Measurements from ENCODE around the gene GALNT11. TPM values are rescaled to one million over a fixed set of nuclear protein-coding genes. Genes with fewer than 3 reads are reported as not detected.
"Not testable (repeated sequence)": the region's sequence is repeated elsewhere in the genome, so short reads cannot be mapped to it uniquely, and the experiment has no call there.

The GALNT11 gene
- total RNA-seq, 1 donor from 2014 or later = 37.4 TPM

DNA sequence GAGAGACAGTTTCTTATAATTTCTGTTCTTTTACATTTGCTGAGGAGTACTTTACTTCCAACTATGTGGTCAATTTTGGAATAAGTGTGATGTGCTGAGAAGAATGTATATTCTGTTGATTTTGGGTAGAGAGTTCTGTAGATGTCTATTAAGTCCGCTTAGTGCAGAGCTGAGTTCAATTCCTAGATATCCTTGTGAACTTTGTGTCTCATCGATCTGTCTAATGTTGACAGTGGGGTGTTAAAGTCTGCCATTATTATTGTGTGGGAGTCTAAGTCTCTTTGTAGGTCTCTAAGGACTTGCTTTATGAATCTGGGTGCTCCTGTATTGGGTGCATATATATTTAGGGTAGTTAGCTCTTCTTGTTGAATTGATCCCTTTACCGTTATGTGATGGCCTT, 38.3 kb downstream of the GALNT11 start:
- DNase-seq (ENCODE audit: low spot score); intact Hi-C loops (cut with DNase I); ATAC-seq: not testable (repeated sequence)

DNA sequence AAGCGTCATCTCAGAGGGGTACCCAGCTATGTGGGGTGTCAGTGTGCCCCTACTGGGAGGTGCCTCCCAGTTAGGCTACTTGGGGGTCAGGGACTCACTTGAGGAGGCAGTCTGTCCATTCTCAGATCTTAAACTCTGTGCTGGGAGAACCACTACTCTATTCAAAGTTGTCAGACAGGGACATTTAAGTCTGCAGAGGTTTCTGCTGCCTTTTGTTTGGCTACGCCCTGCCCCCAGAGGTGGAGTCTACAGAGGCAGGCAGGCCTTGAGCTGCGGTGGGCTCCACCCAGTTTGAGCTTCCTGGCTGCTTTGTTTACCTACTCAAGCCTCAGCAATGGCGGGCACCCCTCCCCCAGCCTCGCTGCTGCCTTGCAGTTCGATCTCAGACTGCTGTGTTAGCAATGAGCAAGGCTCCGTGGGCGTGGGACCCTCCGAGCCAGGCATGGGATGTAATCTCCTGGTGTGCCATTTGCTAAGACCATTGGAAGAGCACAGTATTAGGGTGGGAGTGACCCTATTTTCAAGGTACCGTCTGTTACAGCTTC, 40.4 kb downstream of the GALNT11 start:
- ATAC-seq; intact Hi-C loops (cut with DNase I); DNase-seq (ENCODE audit: low spot score): not testable (repeated sequence)

DNA sequence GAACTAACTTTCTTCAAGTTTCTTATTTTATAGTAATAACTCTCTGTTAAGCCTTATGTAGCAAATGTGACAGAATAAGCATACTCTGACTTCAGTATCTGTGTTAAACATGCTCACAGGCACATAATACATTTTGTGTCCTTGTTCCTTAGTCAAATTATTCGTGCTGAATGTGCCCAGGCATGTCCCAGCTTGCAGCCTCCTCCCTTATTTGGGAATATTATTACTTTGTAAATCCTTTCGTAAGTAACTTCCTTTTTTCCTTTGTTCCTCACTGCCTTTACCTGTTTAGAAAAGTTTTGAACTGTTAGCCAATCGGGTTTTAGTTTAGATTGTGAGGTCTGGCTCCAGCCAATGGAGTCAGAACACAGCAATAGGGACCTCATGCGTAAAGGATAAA, 46.9 kb downstream of the GALNT11 start:
- no peak for DNase-seq (ENCODE audit: low spot score)
- no peak for ATAC-seq
- intact Hi-C loops (cut with DNase I) = no loop called here

DNA sequence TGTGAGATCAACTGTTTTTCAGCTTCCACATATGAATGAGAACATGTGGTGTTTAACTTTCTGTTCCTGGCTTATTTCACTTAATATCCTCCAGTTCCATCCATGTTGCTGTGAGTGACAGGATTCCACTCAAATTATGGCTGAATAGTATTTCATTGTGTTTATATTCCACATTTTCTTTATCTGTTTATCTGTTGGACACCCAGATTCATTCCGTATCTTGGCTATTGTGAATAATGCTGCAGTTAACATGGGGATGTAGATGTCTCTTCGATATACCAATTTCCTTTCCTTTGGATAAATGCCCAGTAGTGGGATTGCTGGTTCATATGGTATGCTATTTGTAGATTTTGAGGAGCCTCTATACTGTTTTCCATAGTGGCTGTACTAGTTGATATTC, 47.9 kb downstream of the GALNT11 start:
- DNase-seq (ENCODE audit: low spot score) = no peak
- ATAC-seq = no peak
- intact Hi-C loops (cut with DNase I) = no loop called here

DNA sequence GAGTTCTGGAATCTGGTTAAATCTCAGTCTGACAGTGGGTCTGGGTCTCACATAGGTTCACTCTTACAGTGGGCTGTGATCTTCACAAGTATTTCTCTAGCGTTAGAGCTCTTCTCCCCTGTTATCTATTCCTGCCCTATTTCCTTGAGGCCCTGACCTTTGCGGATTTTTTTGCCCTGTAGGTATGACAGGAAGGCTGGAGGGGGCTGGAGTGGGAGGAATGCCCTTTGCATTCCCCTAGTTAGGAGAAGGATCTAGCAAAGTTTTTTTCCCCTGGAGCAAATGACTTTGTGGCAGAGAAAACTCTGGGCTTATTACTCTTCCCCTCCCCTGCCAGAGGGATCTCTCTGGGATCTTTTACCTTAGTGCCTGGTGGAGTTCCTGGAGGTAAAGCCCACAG, 49.2 kb downstream of the GALNT11 start:
- DNase-seq (ENCODE audit: low spot score) (no peak), ATAC-seq (no peak)
- intact Hi-C loops (cut with DNase I) = no loop called here

DNA sequence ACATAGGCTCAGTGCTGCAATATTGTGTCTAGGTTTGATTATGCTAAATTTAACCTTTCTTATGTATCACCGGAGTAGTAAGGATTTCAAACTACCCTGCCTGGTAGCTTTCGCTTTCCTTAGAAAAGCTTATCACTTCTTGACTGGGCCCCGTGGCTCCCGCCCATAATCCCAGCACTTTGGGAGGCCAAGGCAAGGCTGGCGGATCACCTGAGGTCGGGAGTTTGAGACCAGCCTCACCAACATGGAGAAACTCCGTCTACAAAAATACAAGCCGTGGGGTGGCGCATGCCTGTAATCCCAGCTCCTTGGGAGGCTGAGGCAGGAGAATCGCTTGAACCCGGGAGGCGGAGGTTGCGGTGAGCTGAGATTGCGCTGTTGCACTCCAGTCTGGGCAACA, 49.9 kb downstream of the GALNT11 start:
- intact Hi-C loops (cut with DNase I); ATAC-seq; DNase-seq (ENCODE audit: low spot score): not testable (repeated sequence)

DNA sequence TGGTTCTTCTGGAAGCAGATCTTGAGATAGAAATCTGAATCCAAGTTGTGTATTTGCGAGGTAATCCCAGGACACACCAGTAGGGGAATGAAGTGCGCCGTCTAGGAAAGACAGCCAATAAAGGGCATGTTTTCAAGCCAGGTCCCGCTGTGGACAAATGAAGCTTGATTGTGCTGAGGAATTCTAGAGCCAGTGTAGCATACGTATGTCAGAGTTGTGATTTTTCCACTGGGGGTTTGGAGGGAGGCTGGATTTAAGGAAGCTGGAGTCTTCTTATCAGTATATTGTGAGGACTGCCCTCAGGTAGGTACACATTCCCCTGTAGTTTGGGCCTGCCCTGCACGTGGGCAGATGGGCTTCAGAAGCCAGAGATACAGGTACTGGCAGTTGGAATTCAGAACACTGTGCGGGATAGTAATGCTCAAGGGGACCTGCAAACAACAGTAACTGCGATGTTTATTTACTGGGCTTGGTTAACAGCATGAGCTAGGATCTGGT, 50.9 kb downstream of the GALNT11 start:
- ATAC-seq (peak; percentile 49), DNase-seq (ENCODE audit: low spot score) (no peak)
- intact Hi-C loops (cut with DNase I) = no loop called here

DNA sequence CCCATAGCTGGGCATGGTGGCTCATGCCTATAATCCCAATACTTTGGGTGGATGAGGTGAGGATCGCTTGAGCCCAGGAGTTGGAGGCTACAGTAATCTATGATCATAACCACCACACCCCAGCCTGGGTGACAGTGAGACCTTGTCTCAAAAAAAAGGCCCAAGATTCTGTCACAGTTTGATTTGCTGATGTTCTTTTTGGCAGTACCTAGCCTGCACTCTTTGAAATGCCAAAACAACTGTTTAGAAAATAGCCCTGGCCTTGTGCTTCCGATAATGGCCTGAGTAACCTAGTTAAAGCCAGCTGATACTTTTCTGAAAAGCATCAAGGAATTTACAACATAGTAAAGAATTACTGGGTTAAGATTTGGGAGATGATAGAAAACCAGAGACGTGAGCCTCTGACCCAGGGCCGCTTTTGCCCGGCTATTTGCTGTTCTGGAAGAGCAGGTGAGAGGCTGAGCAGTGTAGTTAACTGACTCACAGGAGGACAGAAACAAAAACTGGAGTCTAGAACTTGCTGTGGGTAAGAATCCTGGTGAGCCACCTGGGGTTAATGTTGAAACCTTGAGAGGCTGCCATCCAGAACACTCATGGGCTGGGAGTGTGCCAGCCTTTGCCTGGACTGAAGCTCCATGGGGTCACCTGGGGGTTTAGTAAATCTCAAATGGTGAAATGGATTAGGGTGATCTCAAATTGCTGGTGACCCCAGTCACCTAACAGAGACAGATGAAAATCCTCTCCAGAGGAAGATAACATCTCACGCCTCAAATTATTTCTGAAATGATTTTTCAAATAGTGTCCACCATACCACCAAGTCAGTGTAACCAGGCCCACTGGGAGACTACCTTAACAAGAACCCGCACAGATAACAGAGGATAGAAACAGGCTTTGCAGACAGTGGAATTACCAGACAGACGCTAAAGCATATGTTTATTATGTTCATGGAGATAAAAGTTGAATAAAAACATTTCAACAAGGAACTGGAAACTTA, 51.8 kb downstream of the GALNT11 start:
- intact Hi-C loops (cut with DNase I) = no loop called here
- DNase-seq (ENCODE audit: low spot score) = no peak
- ATAC-seq = no peak

DNA sequence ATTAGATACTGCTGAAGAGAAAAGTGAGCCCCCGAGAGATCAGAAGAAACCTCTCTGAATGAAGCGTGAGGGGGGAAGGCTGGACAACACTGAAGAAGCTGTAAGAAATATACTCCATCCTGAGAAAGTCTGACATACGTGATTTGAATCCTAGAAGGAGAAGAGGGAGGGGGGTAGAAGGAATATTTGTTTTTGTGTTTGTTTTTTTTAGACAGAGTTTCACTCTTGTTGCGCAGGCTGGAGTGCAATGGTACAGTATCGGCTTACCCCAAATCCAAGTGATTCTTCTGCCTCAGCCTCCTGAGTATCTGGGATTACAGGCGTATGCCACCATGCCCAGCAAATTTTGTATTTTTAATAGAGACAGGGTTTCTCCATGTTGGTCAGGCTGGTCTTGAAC, 52.6 kb downstream of the GALNT11 start:
- intact Hi-C loops (cut with DNase I) = no loop called here
- no peak for ATAC-seq
- DNase-seq (ENCODE audit: low spot score) = no peak

DNA sequence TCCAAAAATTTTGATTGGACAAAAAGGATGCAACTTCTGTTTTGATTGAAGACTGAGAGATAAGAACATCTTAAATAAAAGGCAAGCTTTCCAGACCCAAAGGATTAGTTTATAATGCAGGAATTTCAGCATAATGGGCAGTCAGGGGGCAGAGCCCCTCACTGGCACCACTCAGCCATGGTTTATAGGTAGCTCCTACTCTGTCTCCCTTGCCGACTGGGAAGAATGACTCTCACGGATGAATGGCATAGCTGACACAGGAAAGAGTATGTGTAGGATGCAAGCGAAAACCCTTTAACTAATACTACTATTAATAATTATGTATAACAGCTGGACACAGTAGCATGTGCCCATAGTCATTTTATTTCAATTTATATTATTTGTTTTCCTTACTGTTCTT, 53.3 kb downstream of the GALNT11 start:
- DNase-seq (ENCODE audit: low spot score) (no peak), ATAC-seq (no peak)
- intact Hi-C loops (cut with DNase I) = no loop called here

DNA sequence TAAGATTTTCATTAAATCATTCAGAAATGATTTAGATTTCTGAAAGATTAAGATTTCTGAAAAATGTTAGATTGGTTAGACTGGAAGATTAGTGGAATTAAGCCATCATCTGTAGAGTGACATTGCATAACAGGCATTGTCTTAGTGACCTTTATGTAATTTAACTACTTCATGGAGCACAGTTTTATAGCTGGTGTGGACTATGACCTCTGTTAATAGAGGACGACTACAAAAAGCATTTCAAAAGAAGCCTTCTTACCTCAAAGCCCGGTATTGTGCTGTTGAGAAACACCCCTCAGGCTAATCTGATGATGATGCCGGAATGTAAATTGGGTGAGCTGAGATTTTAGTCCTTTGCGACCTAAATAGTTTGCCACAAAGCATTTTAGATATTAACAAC, 55.6 kb downstream of the GALNT11 start:
- intact Hi-C loops (cut with DNase I) = no loop called here
- ATAC-seq = no peak

DNA sequence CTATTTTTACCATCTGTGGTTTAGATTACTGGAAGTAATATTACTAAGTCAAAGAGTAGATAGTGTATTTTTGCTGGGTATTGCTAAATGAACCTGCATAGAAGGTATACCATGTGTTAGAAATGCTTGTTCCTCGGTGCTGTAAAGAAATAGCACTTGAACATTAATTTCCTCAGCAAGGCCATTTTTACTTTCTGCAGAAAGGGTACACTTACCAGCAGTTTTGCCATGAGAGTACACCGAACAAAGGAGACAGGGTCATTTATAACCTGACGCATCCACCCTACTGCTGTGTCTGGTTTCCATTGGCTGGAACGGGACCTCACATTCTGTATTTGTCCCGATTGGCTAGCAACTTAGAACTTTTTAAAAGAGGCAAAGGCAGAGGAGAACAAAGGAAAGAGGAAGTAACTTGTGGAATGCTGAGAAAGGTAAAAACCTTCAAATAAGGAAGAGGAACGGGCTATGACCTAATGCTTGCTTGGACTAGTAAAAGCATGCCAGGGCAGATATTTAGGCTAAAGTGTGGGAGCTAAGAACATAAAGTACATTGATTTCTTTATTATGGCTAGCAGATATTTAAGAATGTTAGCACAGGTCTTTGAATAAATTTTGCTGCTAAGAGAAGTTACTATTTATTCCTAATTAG, 56.7 kb downstream of the GALNT11 start:
- ATAC-seq; intact Hi-C loops (cut with DNase I); DNase-seq (ENCODE audit: low spot score): not testable (repeated sequence)

More for the DNA sequence above, 55.6 kb downstream of the GALNT11 start:
- no peak for DNase-seq (ENCODE audit: low spot score)

DNA sequence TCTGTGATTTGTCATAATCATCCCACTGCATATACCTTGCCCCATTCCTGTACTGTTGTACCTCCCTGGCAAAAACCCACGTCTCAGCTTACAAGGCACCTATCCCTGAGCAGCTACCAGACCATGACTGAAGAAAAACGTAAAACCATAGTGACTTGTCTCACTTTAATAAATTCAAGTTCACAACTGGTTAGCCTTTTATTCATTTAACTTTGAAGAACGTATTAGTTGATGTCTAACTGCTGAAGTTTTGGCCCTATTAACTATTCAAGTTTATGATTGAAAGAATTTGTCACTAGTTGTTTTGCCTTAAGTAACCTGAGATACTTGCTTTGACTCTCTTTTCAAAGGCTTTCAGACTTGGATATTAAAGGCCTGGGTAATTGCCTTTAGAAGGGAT, 59.7 kb downstream of the GALNT11 start:
- DNase-seq (ENCODE audit: low spot score) = no peak
- intact Hi-C loops (cut with DNase I) = no loop called here
- ATAC-seq = no peak

DNA sequence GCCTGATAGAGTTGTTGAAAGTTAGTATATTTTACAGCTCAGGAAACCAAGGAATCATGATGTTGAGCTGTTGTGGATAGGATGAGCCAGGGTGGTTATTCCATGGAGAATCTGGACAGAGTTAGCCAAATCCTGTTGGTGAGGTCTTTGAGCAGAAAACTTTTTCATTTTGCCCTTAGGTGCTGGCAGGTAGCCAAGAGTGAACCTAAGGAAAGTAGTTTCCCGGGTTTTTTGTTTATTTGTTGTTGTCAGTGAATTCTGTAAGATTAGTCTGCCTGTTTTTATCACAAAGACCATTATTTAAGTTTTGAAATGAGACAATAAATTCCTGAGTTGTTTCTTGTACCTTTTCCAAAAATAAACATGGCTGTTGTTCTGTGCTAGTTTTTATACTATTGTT, 61.0 kb downstream of the GALNT11 start:
- intact Hi-C loops (cut with DNase I) = no loop called here
- DNase-seq (ENCODE audit: low spot score) = no peak
- no peak for ATAC-seq

DNA sequence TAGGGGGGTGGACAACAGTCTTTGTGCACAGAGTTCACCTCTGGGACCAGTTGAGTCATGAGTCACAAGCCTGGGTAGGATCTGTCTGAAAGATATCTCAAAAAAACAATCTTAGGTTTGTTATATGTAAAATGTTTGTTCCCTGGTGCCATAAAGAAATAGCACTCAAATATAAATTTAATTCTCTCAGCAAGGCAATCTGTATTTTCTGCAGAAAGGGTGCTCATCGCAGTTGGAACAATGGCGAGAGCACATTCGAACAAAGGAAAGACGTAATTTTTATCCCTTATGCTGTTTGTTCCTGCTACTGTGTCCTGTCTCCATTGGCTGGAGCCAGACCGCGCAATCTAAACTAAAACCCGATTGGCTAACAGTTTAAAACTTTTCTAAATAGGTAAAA, 63.7 kb downstream of the GALNT11 start:
- intact Hi-C loops (cut with DNase I) = no loop called here
- DNase-seq (ENCODE audit: low spot score) (no peak), ATAC-seq (no peak)

DNA sequence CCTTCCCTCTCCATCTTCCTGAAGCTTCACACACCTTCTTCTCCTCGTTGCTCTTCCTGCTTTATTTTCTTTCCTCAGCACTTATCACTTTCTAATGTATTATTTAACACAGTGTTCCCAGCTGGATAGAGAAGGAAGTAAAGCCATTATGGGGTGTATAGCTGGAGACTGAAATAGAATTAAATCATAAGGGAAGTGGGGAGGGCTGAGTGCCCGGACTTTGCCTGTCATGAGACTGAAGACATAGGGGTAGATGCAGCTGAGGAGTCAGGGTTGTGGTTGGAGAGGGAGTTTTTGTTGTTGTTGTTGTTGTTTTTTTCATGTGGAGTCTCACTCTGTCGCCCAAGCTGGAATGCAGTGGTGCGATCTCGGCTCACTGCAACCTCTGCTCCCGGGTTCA, 65.3 kb downstream of the GALNT11 start:
- intact Hi-C loops (cut with DNase I) = no loop called here
- peak; percentile 45 for ATAC-seq
- no peak for DNase-seq (ENCODE audit: low spot score)

DNA sequence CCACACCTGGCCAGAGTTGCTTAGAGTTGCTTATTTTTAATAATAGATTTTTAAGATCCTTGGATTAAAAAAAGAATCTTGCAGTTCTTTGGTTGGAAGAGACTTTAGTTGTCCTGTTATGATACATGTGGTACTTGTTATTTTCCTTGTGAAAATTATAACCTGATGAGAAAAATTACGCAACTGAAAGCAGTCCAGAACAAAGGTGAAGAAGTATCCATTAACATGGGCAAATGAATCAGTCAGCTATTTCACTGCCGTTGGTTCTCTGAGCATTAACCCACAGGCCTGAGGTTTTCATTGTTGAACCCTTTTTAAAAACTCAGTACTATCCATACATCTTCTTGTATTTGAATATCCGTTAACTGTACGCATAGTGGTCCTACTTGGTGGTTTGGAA, 68.2 kb downstream of the GALNT11 start:
- ATAC-seq (no peak), DNase-seq (ENCODE audit: low spot score) (no peak)
- intact Hi-C loops (cut with DNase I) = no loop called here

DNA sequence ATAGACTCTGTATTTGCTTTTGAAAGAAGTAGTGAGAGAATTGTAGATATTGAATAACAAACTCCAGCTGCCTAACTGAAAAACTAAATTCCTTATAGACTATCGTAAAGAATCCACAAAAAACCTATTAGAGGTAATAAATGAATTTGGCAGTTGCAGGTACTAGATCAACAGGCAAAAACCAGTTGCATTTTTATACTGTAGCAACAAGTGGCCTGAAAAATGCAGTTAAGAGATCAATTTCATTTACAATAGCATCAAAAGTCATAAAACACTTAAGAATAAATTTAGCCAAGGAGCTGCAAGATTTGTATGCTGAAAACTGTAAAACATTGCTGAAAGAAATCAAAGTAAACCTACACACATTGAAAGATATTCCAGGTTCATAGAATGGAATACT, 70.3 kb downstream of the GALNT11 start:
- DNase-seq (ENCODE audit: low spot score) = no peak
- intact Hi-C loops (cut with DNase I) = no loop called here
- ATAC-seq = no peak

DNA sequence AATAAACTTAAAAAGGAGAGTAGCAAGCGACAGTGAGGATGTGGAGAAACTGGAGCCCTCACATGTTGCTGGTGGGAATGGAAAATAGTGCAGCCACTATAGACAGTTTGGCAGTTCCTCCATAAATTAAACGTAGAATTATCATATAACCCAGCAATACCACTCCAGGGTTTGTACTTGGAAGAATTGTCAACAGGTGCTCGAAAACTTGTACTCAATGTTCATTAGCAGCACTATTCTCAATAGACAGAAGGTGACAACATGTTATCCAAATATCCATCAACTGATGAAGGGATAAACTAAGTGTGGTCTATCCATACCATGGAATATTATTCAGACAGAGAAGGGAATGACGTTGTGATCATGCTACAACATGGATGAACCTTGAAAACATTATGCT, 71.9 kb downstream of the GALNT11 start:
- intact Hi-C loops (cut with DNase I) = no loop called here
- no peak for ATAC-seq
- no peak for DNase-seq (ENCODE audit: low spot score)

DNA sequence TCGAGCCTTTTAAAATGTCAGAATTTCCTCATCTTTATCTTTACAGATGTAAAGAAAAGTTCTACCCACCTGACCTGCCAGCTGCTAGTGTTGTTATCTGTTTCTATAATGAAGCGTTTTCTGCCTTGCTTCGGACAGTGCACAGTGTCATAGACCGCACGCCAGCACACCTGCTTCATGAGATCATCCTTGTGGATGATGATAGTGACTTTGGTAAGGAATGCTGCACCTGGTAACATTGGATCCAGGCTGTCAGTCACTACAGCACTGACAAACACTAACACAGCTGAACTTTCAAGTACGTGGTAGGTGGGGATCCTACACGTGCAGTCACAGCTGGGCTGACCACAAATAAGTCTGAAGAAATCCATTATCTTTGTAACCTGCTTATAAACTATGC, 77.6 kb downstream of the GALNT11 start:
- DNase-seq (ENCODE audit: low spot score) = no peak
- intact Hi-C loops (cut with DNase I) = no loop called here
- no peak for ATAC-seq

All from sciatic nerve (tissue), 2 donors.